Astrocyte of the cerebellum (primary cell): ENCODE measurements around the gene TAOK3.
A peak's percentile ranks its signal among the peaks of the same experiment; 100 is the strongest.
"Not testable (repeated sequence)": the region's sequence is repeated elsewhere in the genome, so short reads cannot be mapped to it uniquely, and the experiment has no call there.

Source experiments
- DNase-seq: peaks from one replicate; pipeline ENCODE4 v3.0.0-alpha.2; 2011; ENCODE audit warnings: low read depth
- H3K4me3 ChIP-seq: 2 replicates; pipeline ENCODE4 v1.5.1; 2011; ENCODE audit warnings: mild to moderate bottlenecking, low read depth, low read length, moderate library complexity
- CTCF ChIP-seq: IDR thresholded peaks from 2 replicates; pipeline ENCODE4 v1.5.1; 2012; ENCODE audit warnings: low read length, low read depth, moderate library complexity, mild to moderate bottlenecking; ENCODE audit errors: missing control alignments
- in situ Hi-C: cut with HindIII; loops from 2 replicates; pipeline ENCODE4 v1.10.0; 2017; ENCODE audit warnings: low sequenced_read_pairs

The TAOK3 gene

GRCh38 chr12:118136559-118137003, 236.1 kb downstream of the TAOK3 start:
- TF ChIP-seq CTCF: no peak
- in situ Hi-C loops: no loop called here
- no peak for DNase-seq
- peak overlapping the region; percentile 94 for H3K4me3 ChIP-seq

GRCh38 chr12:118135788-118136558, 236.7 kb downstream of the TAOK3 start, which contains the start of gene PEBP1:
Gene PEBP1 (plus strand): TSS chr12:118136124. CDS start chr12:118136210, 86 bp downstream.
- TF ChIP-seq CTCF: no peak
- peak; percentile 67 for DNase-seq
- in situ Hi-C loops: no loop called here
- peak within 1 kb of the TSS; percentile 94 for H3K4me3 ChIP-seq

- H3K4me3 ChIP-seq, DNase-seq, in situ Hi-C loops: not testable (repeated sequence)
Observed at GRCh38 chr12:118129436-118129835, 243.3 kb downstream of the TAOK3 start.

- DNase-seq: no peak
- in situ Hi-C loops: no loop called here
- H3K4me3 ChIP-seq: no peak overlapping the region
- TF ChIP-seq CTCF: no peak
Observed at GRCh38 chr12:118127867-118128266, 244.8 kb downstream of the TAOK3 start.

- TF ChIP-seq CTCF: no peak
- H3K4me3 ChIP-seq: no peak overlapping the region
- in situ Hi-C loops: no loop called here
- no peak for DNase-seq
Observed at GRCh38 chr12:118126119-118126757, 246.5 kb downstream of the TAOK3 start.

- in situ Hi-C loops: no loop called here
- H3K4me3 ChIP-seq: no peak overlapping the region
- no peak for TF ChIP-seq CTCF
- DNase-seq: no peak
Observed at GRCh38 chr12:118125743-118126118, 247.0 kb downstream of the TAOK3 start.

GRCh38 chr12:118124333-118124874, 248.3 kb downstream of the TAOK3 start:
- no peak overlapping the region for H3K4me3 ChIP-seq
- DNase-seq: no peak
- in situ Hi-C loops: no loop called here
- no peak for TF ChIP-seq CTCF
